Measurements from ENCODE around the gene ADGRD1. TPM values are rescaled to one million over a fixed set of nuclear protein-coding genes. Genes with fewer than 3 reads are reported as not detected.

ADGRD1 gene
- polyA plus RNA-seq, 1 of the 3 experiments (the other 2 are of a cell fraction), result not detected

DNA sequence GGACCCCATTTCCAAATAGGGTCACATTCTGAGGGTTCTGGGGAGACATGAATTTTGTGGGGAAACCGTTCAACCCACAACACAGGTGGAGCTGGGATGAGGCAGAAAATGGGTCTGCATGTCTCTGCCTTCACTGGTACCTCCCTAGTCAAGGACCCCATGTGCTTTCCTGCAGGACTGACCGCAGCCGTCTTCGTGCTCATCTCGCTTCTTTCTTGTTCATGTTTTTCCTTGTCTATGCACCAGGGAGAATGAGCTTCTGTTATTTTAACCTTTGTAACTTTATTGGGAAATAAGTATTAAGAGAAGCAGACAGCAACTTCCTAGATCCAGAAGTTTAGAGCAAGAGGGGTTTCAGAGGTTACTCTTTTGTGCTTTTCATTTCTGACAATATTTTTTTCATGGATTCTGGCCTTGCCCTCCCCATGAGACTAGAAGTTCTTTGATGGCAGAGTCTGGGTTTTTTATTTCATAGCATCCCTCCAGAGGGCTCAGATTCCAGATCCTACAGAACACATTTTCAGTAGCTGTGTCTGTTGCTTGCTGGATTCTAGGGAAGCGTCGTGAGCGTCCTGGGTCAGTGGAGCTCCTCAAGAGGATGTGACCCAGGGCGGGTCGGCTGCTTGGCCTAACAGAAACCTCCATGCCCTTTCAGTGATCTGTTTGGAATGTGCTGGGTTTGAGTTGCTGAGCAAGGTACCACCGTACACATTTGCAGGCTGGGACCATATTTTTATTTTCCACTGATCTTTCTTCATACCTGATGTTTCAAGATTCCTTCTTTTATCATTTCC is 104.2 kb downstream of the ADGRD1 start:
- TF ChIP-seq FOSL2 (IDR thresholded peaks at IDR 0.05; ENCODE audit: borderline replicate concordance, low read depth), result no peak
- no peak for TF ChIP-seq RFX5 (IDR thresholded peaks at IDR 0.05; ENCODE audit: low read length)
- TF ChIP-seq GABPA (IDR thresholded peaks at IDR 0.05; ENCODE audit: low read depth), result no peak
- TF ChIP-seq NRF1 (IDR thresholded peaks at IDR 0.05; ENCODE audit: low read depth, low read length), result no peak
- TF ChIP-seq TAF1 (IDR thresholded peaks at IDR 0.05; ENCODE audit: borderline replicate concordance, low read depth, low read length), result no peak
- TF ChIP-seq MXI1 (IDR thresholded peaks at IDR 0.05; ENCODE audit: low read depth, low read length), result no peak
- TF ChIP-seq GATA2 (CRISPR knock-in tag; IDR thresholded peaks at IDR 0.05), result no peak
- no peak for TF ChIP-seq RCOR1 (IDR thresholded peaks at IDR 0.05; ENCODE audit: low read length)
- no peak for TF ChIP-seq TCF12 (IDR thresholded peaks at IDR 0.05)
- no peak for TF ChIP-seq MEF2A (IDR thresholded peaks at IDR 0.05; ENCODE audit: borderline replicate concordance, low read depth)
- TF ChIP-seq SMC3 (IDR thresholded peaks at IDR 0.05; ENCODE audit: low read depth, low read length), result no peak
- TF ChIP-seq FOXM1 (IDR thresholded peaks at IDR 0.05; ENCODE audit: low read depth), result no peak
- TF ChIP-seq JUND (IDR thresholded peaks at IDR 0.05), result no peak
- H3K4me2 ChIP-seq, result no peak overlapping the region
- H3K4me1 ChIP-seq (ENCODE audit: control insufficient read depth in 1 of 2, insufficient read depth in 2 of 2, low read depth in 1 of 2, low read length in 1 of 2), result no peaks in the 10 kb centered on the region; a peak in 1 of 4 replicates
- no peaks in the 10 kb centered on the region for H3K9me2 ChIP-seq
- H3K9ac ChIP-seq, result no peak overlapping the region
- H3K79me2 ChIP-seq (ENCODE audit: insufficient read depth), result no peaks in the 10 kb centered on the region
- no peaks in the 10 kb centered on the region for H3K9me3 ChIP-seq
- no peak overlapping the region for H3K4me3 ChIP-seq (ENCODE audit: low read depth in 2 of 2, low read length in 1 of 2)
- ChIA-PET POLR2A (no interaction called here), CTCF (no interaction called here)
- DNase-seq, result no peak
- 74% methylated on average over 10 of the region's 11 CpGs for WGBS (ENCODE audit: low lambda C conversion rate)
- no peaks in the 10 kb centered on the region for H3K36me3 ChIP-seq (replicated peaks in 1 of 2; ENCODE audit: control insufficient read depth in 1 of 2, insufficient read depth in 2 of 2, low read length in 1 of 2)
- no peaks in the 10 kb centered on the region for H4K20me1 ChIP-seq (ENCODE audit: insufficient read depth)
- no peak overlapping the region for H2AFZ ChIP-seq (ENCODE audit: low read depth)
- no peaks in the 10 kb centered on the region for H3K27me3 ChIP-seq (ENCODE audit: insufficient read depth)
- H3K27ac ChIP-seq (ENCODE audit: low read depth in 2 of 2, low read length in 1 of 2), result no peak overlapping the region
- no peaks in the 10 kb centered on the region for H3F3A ChIP-seq (replicated peaks; ENCODE audit: insufficient read depth)

DNA sequence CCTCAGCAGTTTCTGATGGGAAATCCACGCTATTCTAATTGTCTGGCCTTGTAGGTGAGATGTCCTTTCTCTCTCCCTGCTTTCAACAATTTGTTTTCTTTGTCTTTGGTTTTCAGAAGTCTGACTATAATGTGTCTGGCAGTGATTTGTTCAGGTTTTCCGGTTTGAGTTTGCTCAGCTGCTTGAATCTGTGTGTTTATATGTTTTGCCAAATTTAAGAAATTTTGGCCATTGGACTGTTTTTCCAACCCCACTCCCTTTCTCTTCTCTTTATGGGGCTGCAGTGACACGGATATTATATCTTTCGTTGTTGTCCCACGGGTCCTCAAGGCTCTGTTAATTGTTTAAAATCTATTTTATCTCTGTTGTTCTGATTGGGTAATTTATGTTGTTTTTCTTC is 105.0 kb downstream of the ADGRD1 start:
- H3K4me2 ChIP-seq, result no peak overlapping the region
- POLR2A ChIA-PET, result no interaction called here
- CTCF ChIA-PET, result no interaction called here
- TF ChIP-seq FOSL2 (IDR thresholded peaks at IDR 0.05; ENCODE audit: borderline replicate concordance, low read depth), result no peak
- TF ChIP-seq TEAD4 (IDR thresholded peaks at IDR 0.05; ENCODE audit: borderline replicate concordance, insufficient read depth), result no peak
- TF ChIP-seq CTCF (IDR thresholded peaks at IDR 0.05), result no peak
- no peak for TF ChIP-seq YY1 (IDR thresholded peaks at IDR 0.05; ENCODE audit: low read depth)
- TF ChIP-seq POLR2AphosphoS5 (IDR thresholded peaks at IDR 0.05; ENCODE audit: low read depth, low read length), result no peak
- no peak for TF ChIP-seq RXRA (IDR thresholded peaks at IDR 0.05; ENCODE audit: borderline replicate concordance, low read depth)
- no peak for TF ChIP-seq ZBTB33 (IDR thresholded peaks at IDR 0.05; ENCODE audit: borderline replicate concordance, low read depth)
- no peak for TF ChIP-seq JUND (IDR thresholded peaks at IDR 0.05)
- no peak for TF ChIP-seq RFX5 (IDR thresholded peaks at IDR 0.05; ENCODE audit: low read length)
- no peak for TF ChIP-seq SIN3A (IDR thresholded peaks at IDR 0.05; ENCODE audit: borderline replicate concordance, low read depth, low read length)
- TF ChIP-seq USF1 (IDR thresholded peaks at IDR 0.05; ENCODE audit: borderline replicate concordance, low read depth), result no peak
- TF ChIP-seq, protein P1, sequence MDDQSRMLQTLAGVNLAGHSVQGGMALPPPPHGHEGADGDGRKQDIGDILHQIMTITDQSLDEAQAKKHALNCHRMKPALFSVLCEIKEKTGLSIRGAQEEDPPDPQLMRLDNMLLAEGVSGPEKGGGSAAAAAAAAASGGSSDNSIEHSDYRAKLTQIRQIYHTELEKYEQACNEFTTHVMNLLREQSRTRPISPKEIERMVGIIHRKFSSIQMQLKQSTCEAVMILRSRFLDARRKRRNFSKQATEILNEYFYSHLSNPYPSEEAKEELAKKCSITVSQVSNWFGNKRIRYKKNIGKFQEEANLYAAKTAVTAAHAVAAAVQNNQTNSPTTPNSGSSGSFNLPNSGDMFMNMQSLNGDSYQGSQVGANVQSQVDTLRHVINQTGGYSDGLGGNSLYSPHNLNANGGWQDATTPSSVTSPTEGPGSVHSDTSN (IDR thresholded peaks at IDR 0.05), result no peak
- TF ChIP-seq FOXJ3 (CRISPR knock-in tag; IDR thresholded peaks at IDR 0.05), result no peak
- TF ChIP-seq GABPA (IDR thresholded peaks at IDR 0.05; ENCODE audit: low read depth), result no peak
- TF ChIP-seq SMC3 (IDR thresholded peaks at IDR 0.05; ENCODE audit: low read depth, low read length), result no peak
- no peak for TF ChIP-seq TCF12 (IDR thresholded peaks at IDR 0.05)

More for the DNA sequence above, 105.0 kb downstream of the ADGRD1 start:
- Histone ChIP-seq H3K27me3 (ENCODE audit: insufficient read depth) (no peaks in the 10 kb centered on the region), H3K4me1 (ENCODE audit: control insufficient read depth in 1 of 2, insufficient read depth in 2 of 2, low read depth in 1 of 2, low read length in 1 of 2) (no peaks in the 10 kb centered on the region), H3F3A (replicated peaks; ENCODE audit: insufficient read depth) (no peaks in the 10 kb centered on the region), H3K79me2 (ENCODE audit: insufficient read depth) (no peaks in the 10 kb centered on the region), H4K20me1 (ENCODE audit: insufficient read depth) (no peaks in the 10 kb centered on the region), H3K9ac (no peak overlapping the region), H3K4me3 (ENCODE audit: low read depth in 2 of 2, low read length in 1 of 2) (no peak overlapping the region), H3K9me2 (no peaks in the 10 kb centered on the region), H3K36me3 (replicated peaks in 1 of 2; ENCODE audit: control insufficient read depth in 1 of 2, insufficient read depth in 2 of 2, low read length in 1 of 2) (no peaks in the 10 kb centered on the region), H2AFZ (ENCODE audit: low read depth) (no peak overlapping the region), H3K27ac (ENCODE audit: low read depth in 2 of 2, low read length in 1 of 2) (no peak overlapping the region), H3K9me3 (no peaks in the 10 kb centered on the region)
- DNase-seq, result no peak
- WGBS (ENCODE audit: low lambda C conversion rate), result 43% methylated on average over 5 of the region's 5 CpGs

Data from SK-N-SH (cell line).